Dermis blood vessel endothelial cell (primary cell): ENCODE data around the gene PIK3CB. TPM values are rescaled to one million over a fixed set of nuclear protein-coding genes. Genes with fewer than 3 reads are reported as not detected.

Experiments used
- total RNA-seq: library from RNA; depleted of rRNA; stranded (reverse); fragments of >200 nt; gene quantifications from 2 replicates; pipeline ENCODE4 v1.2.3, GENCODE V29; 2014

The PIK3CB gene
- total RNA-seq, 1 donor from 2014 or later, result 16.7 TPM

Other genes starting within 250 kb of the PIK3CB start
- gene CEP70, start 240.7 kb downstream of the PIK3CB start, total RNA-seq, result 16.9 and 18.0 TPM in 2 replicates
- 5.6 and 12.1 TPM in 2 replicates for gene FAIM, start 226.2 kb downstream of the PIK3CB start, total RNA-seq
- gene FOXL2, start 112.2 kb upstream of the PIK3CB start, total RNA-seq, result not detected in 2 replicates
- under 0.01 TPM in 1 of 2 replicates, not detected in the other for gene FOXL2NB, start 112.3 kb upstream of the PIK3CB start, total RNA-seq
- gene PRR23A, start 171.3 kb upstream of the PIK3CB start, total RNA-seq, result not detected in 2 replicates
- not detected in 2 replicates for gene PRR23B, start 186.0 kb upstream of the PIK3CB start, total RNA-seq
- gene PRR23C, start 210.0 kb upstream of the PIK3CB start, total RNA-seq, result not detected in 2 replicates